Measurements from ENCODE around the gene AP1S2. TPM values are rescaled to one million over a fixed set of nuclear protein-coding genes. Genes with fewer than 3 reads are reported as not detected.

The AP1S2 gene
- total RNA-seq, 1 experiment from 2014 or later, result 19.9 TPM

DNA sequence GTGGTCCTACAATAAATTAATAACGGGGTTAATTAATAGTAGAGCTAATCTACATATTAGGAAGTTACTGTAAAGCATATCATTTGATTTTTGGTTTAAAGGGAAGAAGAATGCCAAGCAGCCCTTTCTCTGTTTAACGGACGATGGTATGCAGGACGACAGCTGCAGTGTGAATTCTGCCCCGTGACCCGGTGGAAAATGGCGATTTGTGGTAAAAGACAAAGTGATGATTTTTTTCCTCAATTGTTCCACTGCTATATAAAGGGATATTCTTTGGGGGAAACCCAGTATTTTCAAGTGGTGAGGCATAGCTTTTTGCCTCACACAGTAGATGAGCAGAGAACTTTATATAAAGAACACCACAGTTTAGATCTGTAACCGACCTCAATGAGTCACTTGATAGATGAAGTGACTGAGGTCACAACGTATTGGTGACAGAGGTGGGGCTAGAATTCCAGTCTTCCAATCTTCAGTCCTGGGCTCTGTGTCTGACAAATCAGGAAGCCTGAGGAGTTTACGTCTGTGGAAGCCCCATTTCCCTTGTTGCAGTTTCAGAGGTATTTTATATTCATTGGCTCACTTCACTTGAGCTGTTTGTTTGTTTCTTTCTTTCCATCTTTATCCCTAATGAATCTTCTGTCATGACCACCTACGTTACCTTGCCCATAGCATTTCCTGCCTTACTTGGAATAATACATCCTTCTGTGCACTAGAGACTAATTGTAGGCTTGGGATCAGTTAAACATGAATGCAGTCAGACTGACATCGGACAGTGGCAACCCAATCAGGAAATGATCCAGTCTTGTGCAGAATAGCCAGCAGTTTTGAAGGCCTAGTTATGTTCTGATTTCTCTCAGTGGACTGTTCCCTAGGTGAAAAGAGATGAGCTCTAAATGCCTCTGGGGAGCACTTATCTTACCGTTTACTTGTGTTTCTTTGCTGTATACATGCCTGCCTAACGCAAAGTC lies 34.2 kb downstream of the AP1S2 start:
- DNase-seq (ENCODE audit: low read depth, low spot score) (no peak), ATAC-seq (no peak)
- no peaks in the 10 kb centered on the region for H3K9me2 ChIP-seq (ENCODE audit: insufficient read depth)
- no peak overlapping the region for H3K9ac ChIP-seq (ENCODE audit: low read length)
- ChIA-PET CTCF (no interaction called here), RAD21 (ENCODE audit: low non-redundant PET in 1 of 2, low total read pairs in 2 of 2, uncharacterized antibody in 2 of 2, unreplicated experiment in 2 of 2) (no interaction called here), POLR2A (no interaction called here)
- no peaks in the 10 kb centered on the region for H4K20me1 ChIP-seq (ENCODE audit: insufficient read depth)
- no peaks in the 10 kb centered on the region for H3K27me3 ChIP-seq (ENCODE audit: insufficient read depth, low read length)
- intact Hi-C loops (cut with micrococcal nuclease), result no loop called here
- no peak overlapping the region for H3K27ac ChIP-seq (ENCODE audit: low read depth, low read length)
- no peaks in the 10 kb centered on the region for H3K9me3 ChIP-seq (ENCODE audit: control insufficient read depth in 1 of 2, insufficient read depth in 1 of 2, low read depth in 1 of 2, low read length in 2 of 2)
- H3K36me3 ChIP-seq (ENCODE audit: control insufficient read depth in 1 of 2, insufficient read depth in 2 of 2, low read length in 2 of 2), result peaks cover 0 to 5% of the 10 kb centered on the region in 2 experiments; a peak in 2 of 4 replicates
- no peaks in the 10 kb centered on the region for H3K4me1 ChIP-seq (ENCODE audit: control insufficient read depth in 1 of 2, insufficient read depth in 2 of 2, low read length in 2 of 2)
- TF ChIP-seq RAD21 (IDR thresholded peaks at IDR 0.05; ENCODE audit: low read depth) (no peak), EZH2phosphoT487 (IDR thresholded peaks at IDR 0.05; ENCODE audit: borderline replicate concordance) (no peak), SIN3A (IDR thresholded peaks at IDR 0.05; ENCODE audit: low read depth) (no peak), EZH2 (IDR thresholded peaks at IDR 0.05) (no peak), CEBPB (IDR thresholded peaks at IDR 0.05; ENCODE audit: low read depth) (no peak), YY1 (IDR thresholded peaks at IDR 0.05; ENCODE audit: extremely low read depth, insufficient replicate concordance, low read depth, low read length) (no peak), SRF (IDR thresholded peaks at IDR 0.05; ENCODE audit: low read depth) (no peak)
- TF ChIP-seq, protein P1, sequence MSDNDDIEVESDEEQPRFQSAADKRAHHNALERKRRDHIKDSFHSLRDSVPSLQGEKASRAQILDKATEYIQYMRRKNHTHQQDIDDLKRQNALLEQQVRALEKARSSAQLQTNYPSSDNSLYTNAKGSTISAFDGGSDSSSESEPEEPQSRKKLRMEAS (IDR thresholded peaks at IDR 0.05), result no peak
- TF ChIP-seq, protein P2, sequence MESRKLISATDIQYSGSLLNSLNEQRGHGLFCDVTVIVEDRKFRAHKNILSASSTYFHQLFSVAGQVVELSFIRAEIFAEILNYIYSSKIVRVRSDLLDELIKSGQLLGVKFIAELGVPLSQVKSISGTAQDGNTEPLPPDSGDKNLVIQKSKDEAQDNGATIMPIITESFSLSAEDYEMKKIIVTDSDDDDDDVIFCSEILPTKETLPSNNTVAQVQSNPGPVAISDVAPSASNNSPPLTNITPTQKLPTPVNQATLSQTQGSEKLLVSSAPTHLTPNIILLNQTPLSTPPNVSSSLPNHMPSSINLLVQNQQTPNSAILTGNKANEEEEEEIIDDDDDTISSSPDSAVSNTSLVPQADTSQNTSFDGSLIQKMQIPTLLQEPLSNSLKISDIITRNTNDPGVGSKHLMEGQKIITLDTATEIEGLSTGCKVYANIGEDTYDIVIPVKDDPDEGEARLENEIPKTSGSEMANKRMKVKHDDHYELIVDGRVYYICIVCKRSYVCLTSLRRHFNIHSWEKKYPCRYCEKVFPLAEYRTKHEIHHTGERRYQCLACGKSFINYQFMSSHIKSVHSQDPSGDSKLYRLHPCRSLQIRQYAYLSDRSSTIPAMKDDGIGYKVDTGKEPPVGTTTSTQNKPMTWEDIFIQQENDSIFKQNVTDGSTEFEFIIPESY (IDR thresholded peaks at IDR 0.05; ENCODE audit: extremely low read depth, insufficient replicate concordance, low read length), result no peak
- H3K79me2 ChIP-seq (ENCODE audit: insufficient read depth, low read length), result no peaks in the 10 kb centered on the region
- H2AFZ ChIP-seq (ENCODE audit: low read depth, low read length, poor library complexity, severe bottlenecking), result no peak overlapping the region
- no TSS peak for BruUV-seq (replicated peaks)
- no peak overlapping the region for H3K4me3 ChIP-seq (replicated peaks in 1 of 2; ENCODE audit: low read depth in 1 of 2, low read length in 2 of 2)
- no peak overlapping the region for H3K4me2 ChIP-seq (ENCODE audit: low read length)

Measured in HCT116 (cell line).